Measurements from ENCODE around the gene CEBPG.

CEBPG gene

DNA sequence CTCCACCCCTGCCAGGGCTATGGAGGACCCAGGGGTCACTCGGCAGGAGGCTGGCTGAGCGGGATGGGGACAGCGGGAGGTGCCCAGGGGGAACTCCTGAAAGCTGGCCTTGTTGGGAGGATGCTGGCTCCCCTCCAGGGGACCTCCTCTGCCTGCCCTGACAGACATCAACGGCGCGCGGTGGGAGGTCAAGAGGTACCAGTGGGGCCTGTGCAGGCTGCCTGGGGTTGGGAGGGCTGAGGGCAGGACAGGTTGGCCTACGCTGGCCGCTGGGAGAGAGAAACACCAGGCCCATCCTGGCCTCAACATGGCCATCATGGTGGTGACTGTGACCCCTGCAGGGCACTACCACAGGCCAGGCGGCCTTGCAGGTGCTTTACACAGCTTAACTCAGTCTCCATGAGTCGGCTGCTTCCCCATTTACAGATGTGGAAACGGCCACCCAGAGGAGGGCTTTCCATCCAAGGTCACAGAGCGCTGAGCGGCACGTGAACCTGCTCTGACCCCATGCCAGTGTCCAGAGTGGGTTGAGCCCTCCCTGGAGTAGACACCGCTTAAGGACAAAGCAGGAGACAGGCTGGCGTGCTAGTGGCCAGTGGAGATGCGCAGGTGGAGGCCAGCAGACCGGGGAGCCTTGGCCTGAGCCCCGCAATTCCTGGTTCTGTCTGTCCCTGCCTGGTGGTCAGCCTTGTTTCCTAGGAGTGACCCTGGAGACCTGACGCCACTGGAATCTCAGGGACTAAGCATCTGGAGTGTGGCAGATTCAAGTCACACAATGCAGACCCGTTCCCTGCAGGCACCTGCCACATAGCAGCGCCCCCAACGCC is 27.6 kb downstream of the CEBPG start:
- TF ChIP-seq, protein P1, sequence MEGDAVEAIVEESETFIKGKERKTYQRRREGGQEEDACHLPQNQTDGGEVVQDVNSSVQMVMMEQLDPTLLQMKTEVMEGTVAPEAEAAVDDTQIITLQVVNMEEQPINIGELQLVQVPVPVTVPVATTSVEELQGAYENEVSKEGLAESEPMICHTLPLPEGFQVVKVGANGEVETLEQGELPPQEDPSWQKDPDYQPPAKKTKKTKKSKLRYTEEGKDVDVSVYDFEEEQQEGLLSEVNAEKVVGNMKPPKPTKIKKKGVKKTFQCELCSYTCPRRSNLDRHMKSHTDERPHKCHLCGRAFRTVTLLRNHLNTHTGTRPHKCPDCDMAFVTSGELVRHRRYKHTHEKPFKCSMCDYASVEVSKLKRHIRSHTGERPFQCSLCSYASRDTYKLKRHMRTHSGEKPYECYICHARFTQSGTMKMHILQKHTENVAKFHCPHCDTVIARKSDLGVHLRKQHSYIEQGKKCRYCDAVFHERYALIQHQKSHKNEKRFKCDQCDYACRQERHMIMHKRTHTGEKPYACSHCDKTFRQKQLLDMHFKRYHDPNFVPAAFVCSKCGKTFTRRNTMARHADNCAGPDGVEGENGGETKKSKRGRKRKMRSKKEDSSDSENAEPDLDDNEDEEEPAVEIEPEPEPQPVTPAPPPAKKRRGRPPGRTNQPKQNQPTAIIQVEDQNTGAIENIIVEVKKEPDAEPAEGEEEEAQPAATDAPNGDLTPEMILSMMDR (IDR thresholded peaks at IDR 0.05; ENCODE audit: low read depth, low read length, missing control alignments): no peak
- DNase-seq (ENCODE audit: extremely low read depth, low read depth): no peak
- no peak overlapping the region for H3K4me3 ChIP-seq (replicated peaks; ENCODE audit: low read depth, low read length)

DNA sequence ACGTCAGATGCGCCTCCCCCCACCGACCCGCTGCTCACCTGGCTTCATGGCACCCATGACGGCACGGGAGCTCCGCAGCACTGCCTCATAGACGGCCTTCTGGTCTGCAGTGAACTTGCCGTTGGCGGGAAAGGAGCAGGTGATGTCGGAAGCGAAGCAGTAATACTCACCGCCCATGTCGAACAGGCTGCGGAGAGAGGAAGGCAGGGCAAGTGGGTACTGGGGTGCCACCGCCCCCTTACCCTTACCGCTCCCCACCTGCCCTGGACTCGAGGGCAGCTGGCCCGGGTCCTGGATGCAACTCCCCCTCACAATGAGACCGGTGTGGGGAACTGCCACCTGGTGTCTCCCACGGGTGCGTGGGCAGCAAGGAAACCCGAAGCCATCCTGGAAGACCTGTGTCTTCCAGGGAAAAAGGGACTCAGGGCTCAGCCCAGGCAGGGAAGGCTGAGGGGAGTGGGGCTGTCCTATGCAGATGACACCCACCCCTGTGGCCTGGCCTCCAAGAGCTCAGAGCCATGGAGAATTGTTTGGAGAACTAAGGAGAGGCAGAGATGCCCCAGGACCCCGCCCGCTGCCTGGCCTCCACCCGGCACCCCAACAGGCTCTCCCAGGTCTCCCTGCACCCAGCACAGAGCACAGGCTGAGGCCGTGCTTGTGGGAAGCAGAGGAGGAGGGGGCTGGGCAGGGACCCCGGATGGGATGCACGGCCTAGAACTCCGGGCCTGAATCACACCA is 28.3 kb downstream of the CEBPG start:
- no peak overlapping the region for H3K4me3 ChIP-seq (replicated peaks; ENCODE audit: low read depth, low read length)

GRCh38 chr19:33402421-33403220 is 29.1 kb downstream of the CEBPG start:
- H3K4me3 ChIP-seq (replicated peaks; ENCODE audit: low read depth, low read length): no peak overlapping the region
- DNase-seq (ENCODE audit: extremely low read depth, low read depth): no peak
- TF ChIP-seq, protein P1 (IDR thresholded peaks at IDR 0.05; ENCODE audit: low read depth, low read length, missing control alignments): peak; percentile 2

More for the DNA sequence above, 28.3 kb downstream of the CEBPG start:
- no peak for DNase-seq (ENCODE audit: extremely low read depth, low read depth)
- TF ChIP-seq, protein P1 (IDR thresholded peaks at IDR 0.05; ENCODE audit: low read depth, low read length, missing control alignments): no peak

DNA sequence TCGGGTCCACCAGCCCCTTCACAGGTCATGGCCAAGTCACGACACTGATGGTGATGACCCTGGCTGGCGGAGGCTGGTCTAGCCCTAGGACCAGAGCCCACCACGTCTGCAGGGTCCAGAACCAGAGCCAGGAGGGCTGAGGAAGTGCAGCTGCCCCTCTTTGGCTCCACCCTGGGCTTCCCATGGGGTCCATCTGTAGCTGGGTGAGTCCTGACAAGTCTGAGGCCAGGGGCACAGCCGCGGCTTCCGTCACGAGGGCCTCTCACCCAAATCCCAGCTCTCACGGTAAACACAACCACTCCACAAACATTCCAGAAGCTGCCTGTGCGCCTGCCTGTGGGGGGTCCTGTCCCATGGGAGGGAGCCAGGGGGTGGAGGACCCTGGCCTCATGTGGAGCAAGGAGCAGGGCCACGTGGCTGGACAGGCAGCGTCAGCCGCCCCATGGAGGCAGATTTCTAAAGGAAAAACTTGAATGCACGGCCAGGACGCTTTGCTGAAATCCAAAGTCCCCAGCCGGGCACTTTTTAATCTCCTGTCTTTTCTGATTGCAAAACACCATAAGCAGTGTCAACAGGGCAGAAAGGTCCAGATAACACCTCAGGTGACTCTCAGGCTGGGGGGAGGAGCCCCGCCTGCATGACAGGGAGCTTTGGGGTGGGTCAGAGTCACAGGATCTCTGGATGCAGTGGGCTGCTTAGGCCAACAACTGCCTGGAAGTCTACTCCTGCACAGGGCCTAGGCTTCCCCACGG is 29.9 kb downstream of the CEBPG start:
- no peak for DNase-seq (ENCODE audit: extremely low read depth, low read depth)
- TF ChIP-seq, protein P1 (IDR thresholded peaks at IDR 0.05; ENCODE audit: low read depth, low read length, missing control alignments): no peak
- H3K4me3 ChIP-seq (replicated peaks; ENCODE audit: low read depth, low read length): no peak overlapping the region

GRCh38 chr19:33403973-33404304 is 30.4 kb downstream of the CEBPG start:
- TF ChIP-seq, protein P1 (IDR thresholded peaks at IDR 0.05; ENCODE audit: low read depth, low read length, missing control alignments): no peak
- no peak for DNase-seq (ENCODE audit: extremely low read depth, low read depth)
- no peak overlapping the region for H3K4me3 ChIP-seq (replicated peaks; ENCODE audit: low read depth, low read length)
